Vagina (tissue), 2 donors: ENCODE results near the gene SLC15A4.

Experiments
- CTCF ChIP-seq, 3 experiments: fragments of 450-650 bp in 2 of 3; fragments of 200-600 bp in 1 of 3; sonication (generic) in 1 of 3; IDR thresholded peaks; one replicate each; pipeline ENCODE4 v1.5.1; 2017 to 2019; ENCODE audit warnings: antibody characterized with exemption in 3 of 3, mild to moderate bottlenecking in 2 of 3, moderate library complexity in 2 of 3
- POLR2AphosphoS5 ChIP-seq, 2 donors: sonication (generic); formaldehyde crosslinking; IDR thresholded peaks; one replicate each; pipeline ENCODE4 v1.9.0; 2017; ENCODE audit warnings: antibody characterized with exemption in 2 of 2, mild to moderate bottlenecking in 2 of 2, low read depth in 1 of 2; ENCODE audit not compliant: insufficient read depth in 1 of 2

GRCh38 chr12:128784030-128784760 lies 39.6 kb downstream of the SLC15A4 start:
- TF ChIP-seq CTCF (IDR thresholded peaks at IDR 0.05) (no peak), POLR2AphosphoS5 (IDR thresholded peaks at IDR 0.05; ENCODE audit: insufficient read depth in 1 of 2, low read depth in 1 of 2) (no peak)
